ENCODE measurements around the gene CRIP3. TPM values are rescaled to one million over a fixed set of nuclear protein-coding genes. Genes with fewer than 3 reads are reported as not detected.

Gene CRIP3
- total and polyA plus RNA-seq, 9 donors = 0.80 to 2.6 (median 1.7) TPM

DNA sequence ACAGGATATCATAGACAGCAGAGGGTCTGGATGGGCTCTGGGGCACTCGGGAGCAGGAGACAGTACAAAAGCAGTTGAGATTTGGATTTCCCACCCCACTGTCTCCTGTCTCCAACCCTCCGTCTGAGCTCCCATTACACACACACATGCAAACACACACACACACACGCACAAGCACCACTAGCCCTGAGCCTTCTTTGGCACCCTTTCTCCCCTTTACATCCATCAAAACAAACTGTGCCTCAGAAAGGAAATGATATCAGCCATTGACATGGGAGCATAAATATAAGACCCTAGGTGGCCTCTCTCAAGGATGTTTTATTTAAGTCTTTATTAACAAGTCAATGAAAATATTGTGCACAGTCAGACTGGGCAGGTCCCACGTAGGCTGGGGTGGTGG lies 47.8 kb downstream of the CRIP3 start:
- Histone ChIP-seq H3K27ac (no peak overlapping the region), H3K36me3 (no peaks in the 10 kb centered on the region), H3K4me3 (no peak overlapping the region), H3K9me3 (no peaks in the 10 kb centered on the region), H3K4me1 (ENCODE audit: insufficient read depth) (no peaks in the 10 kb centered on the region), H3K27me3 (no peaks in the 10 kb centered on the region)
- TF ChIP-seq POLR2A (IDR thresholded peaks at IDR 0.05) (no peak), EP300 (IDR thresholded peaks at IDR 0.05) (no peak)
- TF ChIP-seq, protein P1, sequence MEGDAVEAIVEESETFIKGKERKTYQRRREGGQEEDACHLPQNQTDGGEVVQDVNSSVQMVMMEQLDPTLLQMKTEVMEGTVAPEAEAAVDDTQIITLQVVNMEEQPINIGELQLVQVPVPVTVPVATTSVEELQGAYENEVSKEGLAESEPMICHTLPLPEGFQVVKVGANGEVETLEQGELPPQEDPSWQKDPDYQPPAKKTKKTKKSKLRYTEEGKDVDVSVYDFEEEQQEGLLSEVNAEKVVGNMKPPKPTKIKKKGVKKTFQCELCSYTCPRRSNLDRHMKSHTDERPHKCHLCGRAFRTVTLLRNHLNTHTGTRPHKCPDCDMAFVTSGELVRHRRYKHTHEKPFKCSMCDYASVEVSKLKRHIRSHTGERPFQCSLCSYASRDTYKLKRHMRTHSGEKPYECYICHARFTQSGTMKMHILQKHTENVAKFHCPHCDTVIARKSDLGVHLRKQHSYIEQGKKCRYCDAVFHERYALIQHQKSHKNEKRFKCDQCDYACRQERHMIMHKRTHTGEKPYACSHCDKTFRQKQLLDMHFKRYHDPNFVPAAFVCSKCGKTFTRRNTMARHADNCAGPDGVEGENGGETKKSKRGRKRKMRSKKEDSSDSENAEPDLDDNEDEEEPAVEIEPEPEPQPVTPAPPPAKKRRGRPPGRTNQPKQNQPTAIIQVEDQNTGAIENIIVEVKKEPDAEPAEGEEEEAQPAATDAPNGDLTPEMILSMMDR (IDR thresholded peaks at IDR 0.05) = no peak
- DNase-seq = no peak
- intact Hi-C loops (cut with DNase I) = loop anchor here in 2 of 4 donors (10.0 kb wide), 2 partner anchors 234 to 244 kb away; no protein-coding TSS in a partner anchor
- WGBS, 3 donors = 75 to 77% (median 76%) methylated on average over 4 of the region's 4 CpGs

DNA sequence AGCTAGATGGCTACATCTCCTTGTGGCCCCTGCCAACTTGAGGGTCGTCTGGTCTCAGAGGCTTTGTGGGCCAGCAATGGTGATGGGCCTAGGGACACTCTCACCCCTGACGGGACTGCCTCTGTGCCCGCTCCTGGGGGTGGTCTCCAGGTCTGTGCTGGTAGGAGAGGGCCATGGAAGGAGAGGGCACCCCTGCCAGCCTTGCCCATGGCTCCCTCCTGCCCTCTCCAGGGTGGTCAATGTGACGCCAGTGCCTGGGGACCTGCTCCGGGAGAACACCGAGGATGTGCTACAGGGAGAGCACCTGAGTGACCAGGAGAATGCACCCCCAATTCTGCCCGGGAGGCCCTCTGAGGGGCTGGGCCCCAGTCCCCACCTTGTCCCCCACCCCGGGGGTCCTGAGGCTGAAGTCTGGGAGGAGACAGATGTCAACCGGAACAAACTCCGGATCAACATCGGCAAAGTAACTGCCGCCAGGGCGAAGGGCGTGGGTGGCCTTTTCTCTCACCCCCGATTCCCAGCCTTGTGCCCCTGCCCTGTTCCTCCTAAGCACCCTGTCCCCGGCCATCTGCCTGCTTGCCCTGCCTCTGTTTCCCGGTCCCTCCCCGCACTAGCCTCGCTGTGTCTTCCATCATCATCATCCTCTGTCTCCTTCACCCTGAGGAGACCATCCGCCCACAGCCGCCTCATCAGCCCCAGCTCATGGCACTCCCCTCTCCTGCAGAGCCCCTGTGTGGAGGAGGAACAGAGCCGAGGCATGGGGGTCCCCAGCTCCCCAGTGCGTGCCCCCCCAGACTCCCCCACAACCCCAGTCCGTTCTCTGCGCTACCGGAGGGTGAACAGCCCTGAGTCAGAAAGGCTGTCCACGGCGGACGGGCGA lies 49.6 kb downstream of the CRIP3 start:
- 85 to 86% (median 86%) methylated on average over 30 of the region's 30 CpGs for WGBS, 3 donors
- intact Hi-C loops (cut with DNase I) = loop anchor here in 1 of 4 donors (10.0 kb wide), 1 partner anchor 76 kb away; no protein-coding TSS in a partner anchor
- DNase-seq = no peak
- Histone ChIP-seq H3K36me3 (no peaks in the 10 kb centered on the region), H3K27ac (no peak overlapping the region), H3K4me3 (no peak overlapping the region), H3K4me1 (ENCODE audit: insufficient read depth) (no peaks in the 10 kb centered on the region), H3K9me3 (no peaks in the 10 kb centered on the region), H3K27me3 (no peaks in the 10 kb centered on the region)
- TF ChIP-seq, protein P1 (IDR thresholded peaks at IDR 0.05) = no peak
- TF ChIP-seq EP300 (IDR thresholded peaks at IDR 0.05) (no peak), POLR2A (IDR thresholded peaks at IDR 0.05) (no peak)

DNA sequence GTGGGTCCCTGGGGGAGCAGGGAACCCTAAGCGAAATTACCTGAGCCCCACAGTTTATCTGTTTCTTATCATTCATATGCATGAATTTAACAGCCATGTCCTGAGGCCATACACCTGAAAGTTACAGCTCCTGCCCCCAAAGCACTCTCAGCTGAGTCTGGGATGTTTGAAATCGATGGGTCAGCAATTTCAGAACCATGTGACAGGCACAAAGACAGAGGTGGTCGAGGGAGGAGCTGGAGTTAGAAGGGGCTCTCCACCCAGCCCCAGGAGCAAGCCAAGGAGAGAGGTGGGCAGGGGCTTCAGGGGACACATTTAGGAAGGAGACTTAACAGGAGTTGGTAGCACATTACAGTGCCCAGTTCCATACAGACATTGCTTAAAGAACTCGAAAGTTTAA lies 50.4 kb downstream of the CRIP3 start:
- DNase-seq = no peak
- WGBS, 3 donors = 51 to 62% (median 55%) methylated on average over 4 of the region's 4 CpGs
- intact Hi-C loops (cut with DNase I) = loop anchor here in 1 of 4 donors (10.0 kb wide), 1 partner anchor 77 kb away; no protein-coding TSS in a partner anchor
- no peak for TF ChIP-seq POLR2A (IDR thresholded peaks at IDR 0.05)
- TF ChIP-seq, protein P1 (IDR thresholded peaks at IDR 0.05) = no peak
- no peak for TF ChIP-seq EP300 (IDR thresholded peaks at IDR 0.05)
- Histone ChIP-seq H3K4me3 (no peak overlapping the region), H3K27ac (no peak overlapping the region), H3K4me1 (ENCODE audit: insufficient read depth) (no peaks in the 10 kb centered on the region), H3K36me3 (no peaks in the 10 kb centered on the region), H3K27me3 (no peaks in the 10 kb centered on the region), H3K9me3 (no peaks in the 10 kb centered on the region)

DNA sequence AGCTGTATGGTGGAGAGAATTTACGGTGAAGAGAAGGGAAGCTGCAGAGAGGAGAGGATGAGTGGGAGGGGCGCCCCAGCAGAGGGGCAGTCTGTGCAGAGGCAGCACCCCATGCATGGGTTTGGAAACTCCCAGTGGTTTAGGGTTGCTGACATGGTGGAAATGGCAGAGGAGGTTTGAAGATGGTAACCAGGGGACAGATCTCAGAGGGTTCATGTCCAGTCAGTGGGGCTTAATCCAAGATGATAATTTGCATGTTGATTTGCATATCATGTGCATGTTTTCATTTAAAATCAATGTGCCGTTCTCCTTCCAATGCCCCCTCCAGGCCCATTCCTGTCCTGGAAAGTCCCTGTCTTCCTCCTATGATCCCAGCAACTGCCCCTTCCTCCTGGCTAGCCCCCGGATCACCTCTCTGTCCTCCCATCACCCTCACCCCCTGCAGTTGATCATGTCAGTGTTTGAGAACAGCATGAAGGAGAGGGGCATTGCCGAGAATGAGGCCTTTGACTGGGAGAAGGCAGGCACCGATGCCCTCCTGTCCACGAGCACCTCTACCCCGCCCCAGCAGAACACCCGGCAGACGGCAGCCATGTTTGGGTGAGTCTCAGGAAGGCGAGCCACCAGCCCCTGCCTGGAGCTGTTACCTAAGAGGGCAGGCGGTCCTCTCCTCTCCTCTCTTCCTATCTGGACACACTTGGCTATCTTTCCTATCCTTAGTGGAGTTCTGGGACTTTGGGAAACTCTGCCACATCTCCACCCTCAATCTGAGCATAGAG lies 51.1 kb downstream of the CRIP3 start:
- Histone ChIP-seq H3K27ac (no peak overlapping the region), H3K4me3 (no peak overlapping the region), H3K4me1 (ENCODE audit: insufficient read depth) (no peaks in the 10 kb centered on the region), H3K36me3 (no peaks in the 10 kb centered on the region), H3K9me3 (no peaks in the 10 kb centered on the region), H3K27me3 (no peaks in the 10 kb centered on the region)
- WGBS, 3 donors = 73 to 81% (median 76%) methylated on average over 12 of the region's 12 CpGs
- intact Hi-C loops (cut with DNase I) = loop anchor here in 1 of 4 donors (10.0 kb wide), 1 partner anchor 77 kb away; no protein-coding TSS in a partner anchor
- DNase-seq = no peak
- TF ChIP-seq, protein P1 (IDR thresholded peaks at IDR 0.05) = no peak
- TF ChIP-seq POLR2A (IDR thresholded peaks at IDR 0.05) = no peak
